Natural killer cell (primary cell): ENCODE data around the gene PTPMT1. TPM values are rescaled to one million over a fixed set of nuclear protein-coding genes. Genes with fewer than 3 reads are reported as not detected.
A peak's percentile ranks its signal among the peaks of the same experiment; 100 is the strongest.

ENCODE experiments used
- ATAC-seq, 3 donors: fragments of 150-1000 bp in 2 of 3; fragments of 200-7000 bp in 1 of 3; cut with Tn5 transposase; 1 replicate in 1 of 3; 2 replicates in 2 of 3; pipeline ENCODE4 v1.10.0; 2021; ENCODE audit warnings: mild to moderate bottlenecking in 2 of 3, moderate library complexity in 2 of 3
- DNase-seq, 2 donors: peaks; one replicate each; pipeline versions ENCODE4 v3.0.0 to v3.0.0-alpha.2; 2013 to 2021; ENCODE audit warnings: mixed read lengths in 1 of 2
- H3K27ac ChIP-seq: one replicate; pipeline ENCODE4 v1.5.1; 2013; ENCODE audit warnings: mild to moderate bottlenecking, low read length
- H3K27me3 ChIP-seq: one replicate; pipeline ENCODE4 v1.6.1; 2013; ENCODE audit warnings: low read length; ENCODE audit not compliant: control insufficient read depth, insufficient read depth
- H3K36me3 ChIP-seq: one replicate; pipeline ENCODE4 v1.6.1; 2013; ENCODE audit warnings: low read length; ENCODE audit not compliant: control insufficient read depth, insufficient read depth
- H3K4me1 ChIP-seq: one replicate; pipeline ENCODE4 v1.6.1; 2013; ENCODE audit warnings: low read length; ENCODE audit not compliant: control insufficient read depth, insufficient read depth
- H3K4me3 ChIP-seq: one replicate; pipeline ENCODE4 v1.5.1; 2013; ENCODE audit warnings: low read length
- H3K9me3 ChIP-seq: one replicate; pipeline ENCODE4 v1.6.1; 2013; ENCODE audit warnings: low read length; ENCODE audit not compliant: control insufficient read depth, insufficient read depth
- H3K27ac Mint-ChIP-seq, 2 donors: one replicate each; pipeline ENCODE4 v1.8.0; 2022; ENCODE audit warnings: mild to moderate bottlenecking in 2 of 2, mixed read lengths in 2 of 2, moderate library complexity in 1 of 2
- H3K27me3 Mint-ChIP-seq, 2 donors: one replicate each; pipeline ENCODE4 v1.8.0; 2022; ENCODE audit warnings: low read depth in 2 of 2, mixed read lengths in 2 of 2
- H3K36me3 Mint-ChIP-seq: one replicate; pipeline ENCODE4 v1.8.0; 2022; ENCODE audit warnings: mixed read lengths
- H3K4me1 Mint-ChIP-seq, 2 donors: one replicate each; pipeline ENCODE4 v1.8.0; 2022; ENCODE audit warnings: mixed read lengths in 2 of 2
- H3K4me3 Mint-ChIP-seq: one replicate; pipeline ENCODE4 v1.8.0; 2022; ENCODE audit warnings: mild to moderate bottlenecking, moderate library complexity, mixed read lengths
- H3K9me3 Mint-ChIP-seq, 2 donors: one replicate each; pipeline ENCODE4 v1.8.0; 2022; ENCODE audit warnings: mixed read lengths in 2 of 2
- WGBS: methylation state at CpG from one replicate; pipeline ENCODE4 v1.1.7; 2013; ENCODE audit warnings: missing lambda C conversion rate; ENCODE audit not compliant: insufficient coverage; 5-methylcytosine and 5-hydroxymethylcytosine counted together
- intact Hi-C: fragments of 100-400 bp; cut with micrococcal nuclease; formaldehyde crosslinking; loops from one replicate; pipeline ENCODE4 v1.14.2; 2022
- total RNA-seq, 4 donors: library from RNA; stranded (reverse); fragments of 120-200 nt in 1 of 4; gene quantifications; one replicate each; pipeline versions ENCODE4 v1.2.3 to v1.2.4, GENCODE V29; 2013 to 2022
- TF ChIP-seq, protein P1 (sequence below): fragments of 200-600 bp; IDR thresholded peaks from one replicate; pipeline ENCODE4 v1.8.0; 2022; ENCODE audit warnings: antibody characterized with exemption

The PTPMT1 gene
- total RNA-seq, 3 donors from 2014 or later (not counting 1 experiment from before 2014, with no cell fraction given), result 19.4 to 28.6 (median 20.4) TPM

DNA sequence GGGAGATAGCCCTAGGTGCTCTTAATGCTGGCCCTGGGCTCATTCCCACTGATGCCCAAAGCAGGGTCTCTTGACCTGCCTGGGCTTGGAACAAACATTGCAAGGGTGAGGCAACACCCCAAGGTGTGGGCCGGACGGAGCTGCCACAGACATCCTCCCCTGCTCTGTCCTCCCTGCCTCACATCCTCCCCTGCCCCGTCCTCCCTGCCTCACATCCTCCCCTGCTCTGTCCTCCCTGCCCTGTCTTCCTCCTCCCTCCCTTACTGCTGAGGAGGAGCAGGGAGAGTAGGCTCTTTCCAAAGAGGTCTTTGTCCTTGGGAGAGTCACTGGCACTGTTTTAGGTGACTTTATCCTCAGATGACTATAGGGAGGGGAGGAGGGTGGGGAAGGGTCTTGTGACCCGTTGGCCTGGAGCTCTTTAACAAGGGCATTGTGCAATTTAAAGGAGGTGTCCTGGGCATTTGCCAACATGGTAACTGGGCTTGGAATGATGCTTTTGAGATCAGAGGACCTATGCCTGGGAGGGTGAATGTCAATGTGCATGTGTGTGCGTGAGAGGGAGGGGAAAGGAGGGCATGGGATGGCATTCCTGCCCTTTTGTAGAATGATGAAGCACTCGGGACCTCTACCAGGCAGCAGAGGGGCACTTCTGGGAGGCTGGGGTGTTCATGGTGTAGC is 21.8 kb downstream of the PTPMT1 start:
- Mint-ChIP-seq H3K36me3 (no peaks in the 10 kb centered on the region), H3K27me3 (peaks cover 0 to 2% of the 10 kb centered on the region in 2 donors), H3K4me3 (no peak overlapping the region), H3K27ac (no peak overlapping the region), H3K9me3 (no peaks in the 10 kb centered on the region), H3K4me1 (peaks cover 0 to 2% of the 10 kb centered on the region in 2 donors)
- peaks cover 27% of the 10 kb centered on the region for H3K36me3 ChIP-seq
- H3K27me3 ChIP-seq, result no peaks in the 10 kb centered on the region
- TF ChIP-seq, protein P1, sequence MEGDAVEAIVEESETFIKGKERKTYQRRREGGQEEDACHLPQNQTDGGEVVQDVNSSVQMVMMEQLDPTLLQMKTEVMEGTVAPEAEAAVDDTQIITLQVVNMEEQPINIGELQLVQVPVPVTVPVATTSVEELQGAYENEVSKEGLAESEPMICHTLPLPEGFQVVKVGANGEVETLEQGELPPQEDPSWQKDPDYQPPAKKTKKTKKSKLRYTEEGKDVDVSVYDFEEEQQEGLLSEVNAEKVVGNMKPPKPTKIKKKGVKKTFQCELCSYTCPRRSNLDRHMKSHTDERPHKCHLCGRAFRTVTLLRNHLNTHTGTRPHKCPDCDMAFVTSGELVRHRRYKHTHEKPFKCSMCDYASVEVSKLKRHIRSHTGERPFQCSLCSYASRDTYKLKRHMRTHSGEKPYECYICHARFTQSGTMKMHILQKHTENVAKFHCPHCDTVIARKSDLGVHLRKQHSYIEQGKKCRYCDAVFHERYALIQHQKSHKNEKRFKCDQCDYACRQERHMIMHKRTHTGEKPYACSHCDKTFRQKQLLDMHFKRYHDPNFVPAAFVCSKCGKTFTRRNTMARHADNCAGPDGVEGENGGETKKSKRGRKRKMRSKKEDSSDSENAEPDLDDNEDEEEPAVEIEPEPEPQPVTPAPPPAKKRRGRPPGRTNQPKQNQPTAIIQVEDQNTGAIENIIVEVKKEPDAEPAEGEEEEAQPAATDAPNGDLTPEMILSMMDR, result no peak
- intact Hi-C loops, result no loop called here
- H3K4me1 ChIP-seq, result peaks cover 8% of the 10 kb centered on the region
- no peaks in the 10 kb centered on the region for H3K9me3 ChIP-seq
- DNase-seq, result no peak
- H3K27ac ChIP-seq, result no peak overlapping the region
- no peak overlapping the region for H3K4me3 ChIP-seq
- ATAC-seq, result no peak
- WGBS, result 80% methylated on average over 5 of the region's 6 CpGs

DNA sequence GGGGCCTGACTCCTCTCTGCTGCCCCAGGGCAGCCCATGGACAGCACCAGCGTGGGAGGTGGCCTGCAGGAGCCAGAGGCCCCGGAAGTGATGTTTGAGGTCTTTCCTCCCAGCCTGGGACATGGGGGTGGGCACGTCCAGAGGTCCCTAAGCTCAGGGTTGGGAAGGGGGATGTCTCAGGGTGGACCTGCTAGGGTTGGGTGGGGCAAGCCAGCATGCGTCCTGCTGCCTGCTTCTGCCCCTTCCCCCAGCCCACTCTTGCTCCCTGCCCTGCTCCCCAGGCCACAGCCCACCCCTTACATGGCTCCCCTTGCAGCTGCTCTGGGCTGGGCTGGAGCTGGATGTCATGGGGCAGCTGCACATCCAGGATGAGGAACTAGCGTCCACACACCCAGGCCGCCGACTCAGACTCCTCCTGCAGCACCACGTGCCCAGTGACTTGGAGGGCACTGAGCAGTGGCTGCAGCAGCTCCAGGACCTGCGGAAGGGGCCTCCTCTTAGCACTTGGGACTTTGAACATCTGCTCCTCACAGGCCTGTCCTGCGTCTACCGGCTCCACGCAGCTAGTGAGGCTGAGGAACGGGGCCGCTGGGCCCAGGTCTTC is 22.4 kb downstream of the PTPMT1 start:
- Histone ChIP-seq H3K4me3 (no peak overlapping the region), H3K27ac (no peak overlapping the region), H3K36me3 (peaks cover 21% of the 10 kb centered on the region), H3K4me1 (peaks cover 8% of the 10 kb centered on the region), H3K27me3 (no peaks in the 10 kb centered on the region), H3K9me3 (no peaks in the 10 kb centered on the region)
- H3K27ac Mint-ChIP-seq, result no peak overlapping the region
- H3K4me1 Mint-ChIP-seq, result no peaks in the 10 kb centered on the region
- DNase-seq (no peak), ATAC-seq (peak in 1 of 3 donors; percentile 30)
- H3K9me3 Mint-ChIP-seq, result no peaks in the 10 kb centered on the region
- H3K27me3 Mint-ChIP-seq, result peaks cover 0 to 5% of the 10 kb centered on the region in 2 donors
- intact Hi-C loops, result no loop called here
- TF ChIP-seq, protein P1, result no peak
- WGBS, result 45% methylated on average over 14 of the region's 14 CpGs
- no peak overlapping the region for H3K4me3 Mint-ChIP-seq
- H3K36me3 Mint-ChIP-seq, result no peaks in the 10 kb centered on the region

DNA sequence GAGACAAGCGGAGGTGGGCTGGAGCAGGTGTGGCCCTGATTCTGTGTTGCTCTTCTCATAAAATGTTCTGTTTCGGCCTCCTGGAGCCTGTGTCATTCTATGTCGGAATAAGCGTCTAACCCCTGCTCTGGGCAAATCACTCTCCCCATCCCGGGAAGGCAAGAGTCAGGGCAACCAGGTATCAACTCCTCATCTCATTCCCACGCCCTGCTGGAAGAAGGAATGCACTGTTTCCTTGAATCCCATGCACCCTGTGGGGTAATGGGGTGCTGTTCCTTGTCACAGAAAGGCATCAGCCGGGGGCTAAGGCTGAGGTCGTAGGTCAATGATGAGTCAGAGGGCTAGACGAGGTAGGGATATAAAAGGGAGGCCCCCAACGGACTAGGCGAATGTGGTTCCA is 23.7 kb downstream of the PTPMT1 start:
- Mint-ChIP-seq H3K27ac (no peak overlapping the region), H3K9me3 (no peaks in the 10 kb centered on the region), H3K4me3 (no peak overlapping the region), H3K36me3 (no peaks in the 10 kb centered on the region), H3K27me3 (peaks cover 0 to 15% of the 10 kb centered on the region in 2 donors), H3K4me1 (no peaks in the 10 kb centered on the region)
- H3K27ac ChIP-seq, result no peak overlapping the region
- H3K27me3 ChIP-seq, result peaks cover 10% of the 10 kb centered on the region
- ATAC-seq (no peak), DNase-seq (no peak)
- 92% methylated on average over 10 of the region's 11 CpGs for WGBS
- TF ChIP-seq, protein P1, result no peak
- H3K4me1 ChIP-seq, result peaks cover 17% of the 10 kb centered on the region
- H3K4me3 ChIP-seq, result no peak overlapping the region
- peaks cover 8% of the 10 kb centered on the region for H3K36me3 ChIP-seq
- no peaks in the 10 kb centered on the region for H3K9me3 ChIP-seq
- intact Hi-C loops, result no loop called here
